ENCODE results near the gene SOX5. TPM values are rescaled to one million over a fixed set of nuclear protein-coding genes. Genes with fewer than 3 reads are reported as not detected.

Gene SOX5
- total and polyA plus RNA-seq, 2 experiments from 2014 or later, result 14.8 to 26.4 TPM

DNA sequence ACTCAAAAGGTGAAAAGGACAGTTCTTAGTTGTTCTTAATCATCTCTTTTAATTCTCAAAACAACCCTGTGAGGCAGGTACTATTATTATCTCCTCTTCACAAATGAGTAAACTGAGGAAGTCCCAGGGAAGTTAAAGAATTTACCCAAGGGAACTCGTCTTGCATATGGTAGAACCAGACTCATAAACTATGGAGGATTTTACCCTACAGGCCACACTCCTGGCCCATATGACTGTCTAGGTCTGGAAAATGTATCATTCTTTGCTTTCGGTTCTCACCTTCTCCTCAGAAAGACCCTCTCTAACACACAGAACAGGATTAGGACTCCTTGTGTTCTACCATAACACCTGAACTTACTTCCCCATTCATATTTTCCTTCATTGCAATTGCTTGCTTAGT lies 18.9 kb downstream of the SOX5 start:
- WGBS (ENCODE audit: low lambda C conversion rate, missing lambda C conversion rate), result 91% methylated on average over 2 of the region's 2 CpGs
- TF ChIP-seq, protein P1, sequence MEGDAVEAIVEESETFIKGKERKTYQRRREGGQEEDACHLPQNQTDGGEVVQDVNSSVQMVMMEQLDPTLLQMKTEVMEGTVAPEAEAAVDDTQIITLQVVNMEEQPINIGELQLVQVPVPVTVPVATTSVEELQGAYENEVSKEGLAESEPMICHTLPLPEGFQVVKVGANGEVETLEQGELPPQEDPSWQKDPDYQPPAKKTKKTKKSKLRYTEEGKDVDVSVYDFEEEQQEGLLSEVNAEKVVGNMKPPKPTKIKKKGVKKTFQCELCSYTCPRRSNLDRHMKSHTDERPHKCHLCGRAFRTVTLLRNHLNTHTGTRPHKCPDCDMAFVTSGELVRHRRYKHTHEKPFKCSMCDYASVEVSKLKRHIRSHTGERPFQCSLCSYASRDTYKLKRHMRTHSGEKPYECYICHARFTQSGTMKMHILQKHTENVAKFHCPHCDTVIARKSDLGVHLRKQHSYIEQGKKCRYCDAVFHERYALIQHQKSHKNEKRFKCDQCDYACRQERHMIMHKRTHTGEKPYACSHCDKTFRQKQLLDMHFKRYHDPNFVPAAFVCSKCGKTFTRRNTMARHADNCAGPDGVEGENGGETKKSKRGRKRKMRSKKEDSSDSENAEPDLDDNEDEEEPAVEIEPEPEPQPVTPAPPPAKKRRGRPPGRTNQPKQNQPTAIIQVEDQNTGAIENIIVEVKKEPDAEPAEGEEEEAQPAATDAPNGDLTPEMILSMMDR (IDR thresholded peaks at IDR 0.05; ENCODE audit: poor library complexity), result no peak
- no peak for TF ChIP-seq EZH2phosphoT487 (IDR thresholded peaks at IDR 0.05; ENCODE audit: low read depth, severe bottlenecking, unreplicated experiment)
- no peak for TF ChIP-seq EZH2 (IDR thresholded peaks at IDR 0.05; ENCODE audit: borderline replicate concordance)
- Histone ChIP-seq H3K27me3 (no peaks in the 10 kb centered on the region), H2AFZ (no peak overlapping the region), H3K9me2 (replicated peaks; ENCODE audit: insufficient read depth) (no peaks in the 10 kb centered on the region), H3K4me1 (ENCODE audit: insufficient read depth) (no peaks in the 10 kb centered on the region), H3K79me2 (no peaks in the 10 kb centered on the region), H4K20me1 (ENCODE audit: insufficient read depth, poor library complexity, severe bottlenecking) (no peaks in the 10 kb centered on the region), H3K4me2 (no peak overlapping the region), H3K36me3 (replicated peaks; ENCODE audit: insufficient read depth, low read depth) (no peaks in the 10 kb centered on the region), H3K9me3 (ENCODE audit: low read depth) (no peaks in the 10 kb centered on the region), H3K4me3 (no peak overlapping the region), H3K27ac (no peak overlapping the region)
- DNase-seq (ENCODE audit: low spot score), result no peak

DNA sequence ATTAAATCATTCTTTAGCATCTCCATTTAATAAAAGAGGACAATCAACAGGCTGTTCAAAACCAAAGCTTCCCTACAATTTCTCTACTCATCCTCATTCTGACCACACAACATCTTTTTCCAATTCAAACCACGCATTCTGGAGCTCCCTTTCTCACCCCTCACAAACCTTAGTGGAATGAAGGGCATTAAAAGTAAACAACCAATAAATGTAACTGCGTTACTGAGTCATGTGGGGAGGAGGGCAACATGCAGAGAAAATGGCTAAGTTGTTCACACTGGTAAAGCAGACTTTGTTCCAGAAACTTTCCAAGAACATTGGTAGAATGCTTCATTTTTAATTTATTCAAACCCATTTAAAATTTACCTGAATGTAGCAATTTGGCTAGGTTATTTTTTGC lies 19.6 kb downstream of the SOX5 start:
- Histone ChIP-seq H3K79me2 (no peaks in the 10 kb centered on the region), H3K27me3 (no peaks in the 10 kb centered on the region), H2AFZ (no peak overlapping the region), H3K9me3 (ENCODE audit: low read depth) (no peaks in the 10 kb centered on the region), H3K4me1 (ENCODE audit: insufficient read depth) (no peaks in the 10 kb centered on the region), H3K9me2 (replicated peaks; ENCODE audit: insufficient read depth) (no peaks in the 10 kb centered on the region), H3K4me3 (no peak overlapping the region), H3K4me2 (no peak overlapping the region), H4K20me1 (ENCODE audit: insufficient read depth, poor library complexity, severe bottlenecking) (no peaks in the 10 kb centered on the region), H3K27ac (no peak overlapping the region), H3K36me3 (replicated peaks; ENCODE audit: insufficient read depth, low read depth) (no peaks in the 10 kb centered on the region)
- TF ChIP-seq, protein P1 (IDR thresholded peaks at IDR 0.05; ENCODE audit: poor library complexity), result no peak
- TF ChIP-seq EZH2 (IDR thresholded peaks at IDR 0.05; ENCODE audit: borderline replicate concordance), result no peak
- TF ChIP-seq EZH2phosphoT487 (IDR thresholded peaks at IDR 0.05; ENCODE audit: low read depth, severe bottlenecking, unreplicated experiment), result no peak
- no peak for DNase-seq (ENCODE audit: low spot score)
- WGBS (ENCODE audit: low lambda C conversion rate, missing lambda C conversion rate), result 34% methylated on average over 2 of the region's 2 CpGs

DNA sequence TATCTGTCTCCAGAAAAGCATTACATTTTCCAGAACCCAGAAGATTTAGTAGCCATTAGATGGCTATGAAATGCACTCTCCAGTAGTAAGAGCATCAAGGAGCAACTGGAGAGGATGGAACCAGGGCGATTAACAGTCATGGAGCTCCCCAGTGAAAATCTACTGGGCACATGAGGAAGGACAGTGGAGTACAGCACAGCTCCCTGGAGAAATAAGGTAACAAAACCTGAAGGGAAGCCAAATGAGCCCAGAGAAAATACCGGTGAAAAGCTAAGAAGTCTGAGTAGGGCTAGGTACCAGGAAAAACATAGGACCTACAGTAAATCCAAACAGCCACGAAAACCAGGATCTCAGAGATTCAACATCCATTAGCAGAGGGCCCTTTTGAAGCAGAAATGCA lies 21.6 kb downstream of the SOX5 start:
- Histone ChIP-seq H3K9me3 (ENCODE audit: low read depth) (no peaks in the 10 kb centered on the region), H3K4me1 (ENCODE audit: insufficient read depth) (no peaks in the 10 kb centered on the region), H2AFZ (no peak overlapping the region)

DNA sequence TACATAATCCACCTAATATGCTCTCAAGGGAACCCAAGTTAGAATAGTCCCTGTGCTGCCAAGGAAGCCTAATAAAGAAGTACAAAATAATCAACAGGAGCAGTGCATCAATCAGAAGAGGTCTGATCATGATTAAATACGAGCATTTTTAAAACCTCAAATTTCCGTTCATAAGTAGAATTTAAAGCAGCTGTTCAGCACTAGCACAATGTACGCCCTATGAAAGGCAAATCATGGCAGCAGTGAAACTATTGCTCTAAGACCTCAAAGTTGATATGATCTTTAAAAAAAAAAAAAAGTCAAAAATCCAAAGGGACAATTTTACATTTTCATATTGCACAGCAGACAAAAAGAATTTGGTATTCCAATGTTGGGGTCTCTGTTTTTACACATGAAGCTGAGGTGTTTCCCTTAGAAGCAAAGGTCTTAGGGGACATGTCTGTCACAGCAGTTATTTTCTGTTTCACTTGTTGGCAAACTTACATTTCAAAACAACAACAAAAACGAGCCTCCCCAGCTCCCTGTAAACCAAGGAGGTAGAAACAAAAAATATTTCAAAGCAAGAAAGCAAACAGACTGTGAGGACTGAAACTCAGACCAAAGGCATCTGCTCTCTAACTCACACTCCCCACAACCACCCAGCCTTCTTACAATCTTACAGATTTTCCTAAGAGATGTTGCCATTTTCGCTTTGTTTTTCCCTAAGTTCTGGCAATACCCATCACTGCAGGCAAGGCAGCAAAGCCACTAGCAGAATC lies 28.2 kb downstream of the SOX5 start:
- 74% methylated on average over 5 of the region's 5 CpGs for WGBS (ENCODE audit: low lambda C conversion rate, missing lambda C conversion rate)
- Histone ChIP-seq H3K27me3 (no peaks in the 10 kb centered on the region), H3K4me1 (ENCODE audit: insufficient read depth) (no peaks in the 10 kb centered on the region), H3K36me3 (replicated peaks; ENCODE audit: insufficient read depth, low read depth) (no peaks in the 10 kb centered on the region), H3K9me3 (ENCODE audit: low read depth) (no peaks in the 10 kb centered on the region), H3K4me2 (peak overlapping the region; percentile 27), H3K9me2 (replicated peaks; ENCODE audit: insufficient read depth) (no peaks in the 10 kb centered on the region), H3K4me3 (no peak overlapping the region), H3K79me2 (no peaks in the 10 kb centered on the region), H2AFZ (no peak overlapping the region), H3K27ac (no peak overlapping the region), H4K20me1 (ENCODE audit: insufficient read depth, poor library complexity, severe bottlenecking) (no peaks in the 10 kb centered on the region)
- TF ChIP-seq EZH2 (IDR thresholded peaks at IDR 0.05; ENCODE audit: borderline replicate concordance) (no peak), EZH2phosphoT487 (IDR thresholded peaks at IDR 0.05; ENCODE audit: low read depth, severe bottlenecking, unreplicated experiment) (no peak)
- TF ChIP-seq, protein P1 (IDR thresholded peaks at IDR 0.05; ENCODE audit: poor library complexity), result no peak
- no peak for DNase-seq (ENCODE audit: low spot score)

More for the DNA sequence above, 21.6 kb downstream of the SOX5 start:
- H3K36me3 ChIP-seq (replicated peaks; ENCODE audit: insufficient read depth, low read depth), result no peaks in the 10 kb centered on the region
- H3K27ac ChIP-seq, result no peak overlapping the region
- no peak overlapping the region for H3K4me3 ChIP-seq
- no peaks in the 10 kb centered on the region for H3K9me2 ChIP-seq (replicated peaks; ENCODE audit: insufficient read depth)
- no peaks in the 10 kb centered on the region for H3K27me3 ChIP-seq
- WGBS (ENCODE audit: low lambda C conversion rate, missing lambda C conversion rate), result 95% methylated on average over 3 of the region's 3 CpGs
- H3K4me2 ChIP-seq, result no peak overlapping the region
- TF ChIP-seq EZH2 (IDR thresholded peaks at IDR 0.05; ENCODE audit: borderline replicate concordance), result no peak
- no peaks in the 10 kb centered on the region for H4K20me1 ChIP-seq (ENCODE audit: insufficient read depth, poor library complexity, severe bottlenecking)
- DNase-seq (ENCODE audit: low spot score), result no peak
- H3K79me2 ChIP-seq, result no peaks in the 10 kb centered on the region

All from hepatocyte (in vitro differentiated cells).